ENCODE results near the gene KPNB1. TPM values are rescaled to one million over a fixed set of nuclear protein-coding genes. Genes with fewer than 3 reads are reported as not detected.

Gene KPNB1
- total RNA-seq, 6 donors from 2014 or later: 162 to 223 (median 175) TPM

DNA sequence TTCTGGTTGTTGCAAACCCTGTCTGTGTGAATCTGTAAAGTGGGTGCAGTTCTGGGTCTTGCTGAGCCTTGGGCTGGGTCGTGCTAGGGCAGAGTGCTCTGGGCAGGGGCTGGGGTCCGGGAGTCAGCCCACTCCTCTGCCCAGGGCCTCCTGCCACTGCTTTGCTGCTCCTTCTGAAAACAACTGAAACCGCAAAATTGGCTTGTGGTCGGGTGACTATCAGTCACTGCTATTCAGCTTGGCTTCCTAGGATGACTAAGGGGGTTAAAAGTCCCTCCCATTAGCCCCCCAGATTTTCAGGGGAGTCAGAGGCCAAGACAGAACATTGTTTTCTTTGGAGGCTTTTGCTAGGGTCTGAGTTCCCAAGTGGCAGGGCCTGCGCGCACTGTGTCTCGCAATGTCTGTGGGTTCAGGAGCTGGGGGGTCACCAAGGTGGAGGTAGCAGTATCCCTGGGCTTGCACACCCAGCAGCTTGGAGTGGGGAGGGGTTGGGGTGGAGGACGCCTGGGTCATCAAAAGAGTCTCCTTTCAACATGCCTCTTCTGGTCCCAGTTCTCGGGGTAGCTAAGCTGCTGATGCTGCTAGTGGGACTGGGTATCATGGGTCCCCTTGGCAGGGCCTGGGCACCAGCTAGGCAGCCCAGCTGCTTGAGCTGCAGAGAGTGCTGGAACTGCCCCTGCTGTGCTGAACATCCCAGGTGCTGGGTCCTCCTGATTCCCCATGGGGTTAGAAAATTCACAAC lies 69.9 kb downstream of the KPNB1 start:
- H3K36me3 ChIP-seq: no peaks in the 10 kb centered on the region

GRCh38 chr17:47720196-47720595 lies 70.5 kb downstream of the KPNB1 start:
- no peak for DNase-seq
- Histone ChIP-seq H3K27ac (no peak overlapping the region), H3K4me3 (no peak overlapping the region), H3K9me3 (no peaks in the 10 kb centered on the region), H3K27me3 (peaks cover 0 to 19% (median 12%) of the 10 kb centered on the region in 4 donors), H3K36me3 (no peaks in the 10 kb centered on the region), H3K4me1 (peaks cover 14 to 29% (median 17%) of the 10 kb centered on the region in 4 donors)
- no peak for ATAC-seq (ENCODE audit: low FRiP score in 2 of 2)
- TF ChIP-seq EP300 (IDR thresholded peaks at IDR 0.05) (no peak), POLR2AphosphoS5 (IDR thresholded peaks at IDR 0.05) (no peak), POLR2A (IDR thresholded peaks at IDR 0.05) (no peak)
- TF ChIP-seq, protein P1, sequence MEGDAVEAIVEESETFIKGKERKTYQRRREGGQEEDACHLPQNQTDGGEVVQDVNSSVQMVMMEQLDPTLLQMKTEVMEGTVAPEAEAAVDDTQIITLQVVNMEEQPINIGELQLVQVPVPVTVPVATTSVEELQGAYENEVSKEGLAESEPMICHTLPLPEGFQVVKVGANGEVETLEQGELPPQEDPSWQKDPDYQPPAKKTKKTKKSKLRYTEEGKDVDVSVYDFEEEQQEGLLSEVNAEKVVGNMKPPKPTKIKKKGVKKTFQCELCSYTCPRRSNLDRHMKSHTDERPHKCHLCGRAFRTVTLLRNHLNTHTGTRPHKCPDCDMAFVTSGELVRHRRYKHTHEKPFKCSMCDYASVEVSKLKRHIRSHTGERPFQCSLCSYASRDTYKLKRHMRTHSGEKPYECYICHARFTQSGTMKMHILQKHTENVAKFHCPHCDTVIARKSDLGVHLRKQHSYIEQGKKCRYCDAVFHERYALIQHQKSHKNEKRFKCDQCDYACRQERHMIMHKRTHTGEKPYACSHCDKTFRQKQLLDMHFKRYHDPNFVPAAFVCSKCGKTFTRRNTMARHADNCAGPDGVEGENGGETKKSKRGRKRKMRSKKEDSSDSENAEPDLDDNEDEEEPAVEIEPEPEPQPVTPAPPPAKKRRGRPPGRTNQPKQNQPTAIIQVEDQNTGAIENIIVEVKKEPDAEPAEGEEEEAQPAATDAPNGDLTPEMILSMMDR (IDR thresholded peaks at IDR 0.05): no peak
- whole genome bisulfite sequencing, 2 donors: 49 to 63% methylated on average over 11 of the region's 11 CpGs

More for the DNA sequence above, 69.9 kb downstream of the KPNB1 start:
- Histone ChIP-seq H3K4me3 (no peak overlapping the region), H3K27ac (no peak overlapping the region), H3K9me3 (no peaks in the 10 kb centered on the region), H3K4me1 (peaks cover 14 to 29% (median 17%) of the 10 kb centered on the region in 4 donors), H3K27me3 (peaks cover 0 to 18% (median 11%) of the 10 kb centered on the region in 4 donors)
- TF ChIP-seq, protein P1 (IDR thresholded peaks at IDR 0.05): no peak
- TF ChIP-seq POLR2AphosphoS5 (IDR thresholded peaks at IDR 0.05): no peak
- no peak for TF ChIP-seq EP300 (IDR thresholded peaks at IDR 0.05)
- no peak for TF ChIP-seq POLR2A (IDR thresholded peaks at IDR 0.05)
- ATAC-seq (ENCODE audit: low FRiP score in 2 of 2) (no peak), DNase-seq (no peak)
- 59 to 67% methylated on average over 7 to 9 of the region's 9 CpGs for WGBS, 2 donors

DNA sequence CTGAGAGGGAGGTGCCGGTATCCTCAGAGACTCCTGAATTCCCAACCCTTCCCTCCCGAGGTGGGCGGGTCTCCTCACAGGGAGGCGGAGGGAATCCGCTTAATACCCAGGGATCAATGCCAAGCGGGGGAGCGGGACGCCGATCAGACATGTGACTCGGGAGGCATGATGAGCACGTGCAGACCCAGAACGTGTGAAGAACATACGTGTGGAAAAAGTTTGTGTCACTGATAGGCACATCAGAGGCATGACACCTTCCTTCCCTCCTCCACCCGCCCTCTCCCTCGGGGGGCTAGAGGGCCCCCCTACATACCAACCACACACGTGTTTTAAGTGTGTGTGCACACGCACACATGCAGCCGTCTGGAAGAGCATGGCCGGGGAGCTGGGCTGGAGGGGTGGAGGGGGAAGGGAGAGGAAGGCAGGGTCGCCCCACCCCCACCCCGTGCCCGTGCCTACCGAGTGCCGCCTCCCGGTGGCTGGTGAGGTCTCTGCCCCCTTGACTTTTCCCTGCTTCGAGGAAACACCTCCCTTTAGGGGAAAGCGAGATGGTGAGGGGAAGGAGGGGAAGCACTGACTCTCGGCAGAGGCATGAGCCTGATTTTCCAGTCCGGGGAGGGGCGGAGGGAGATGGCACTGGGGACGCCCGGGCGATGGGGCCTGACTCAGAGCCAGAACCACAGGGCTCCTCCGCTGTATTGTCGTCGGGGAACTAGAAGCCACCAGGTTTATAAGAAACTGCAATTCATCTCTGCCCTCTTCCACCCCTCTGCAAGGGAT lies 71.2 kb downstream of the KPNB1 start:
- ATAC-seq (ENCODE audit: low FRiP score in 2 of 2): no peak
- WGBS, 2 donors: 12 to 21% methylated on average over 23 to 35 of the region's 36 CpGs
- Histone ChIP-seq H3K4me1 (peaks cover 14 to 29% (median 17%) of the 10 kb centered on the region in 4 donors), H3K9me3 (no peaks in the 10 kb centered on the region), H3K27ac (no peak overlapping the region), H3K27me3 (peaks cover 0 to 27% (median 12%) of the 10 kb centered on the region in 4 donors), H3K36me3 (no peaks in the 10 kb centered on the region), H3K4me3 (no peak overlapping the region)
- no peak for DNase-seq
- no peak for TF ChIP-seq POLR2AphosphoS5 (IDR thresholded peaks at IDR 0.05)
- TF ChIP-seq, protein P1 (IDR thresholded peaks at IDR 0.05): no peak
- no peak for TF ChIP-seq EP300 (IDR thresholded peaks at IDR 0.05)
- TF ChIP-seq POLR2A (IDR thresholded peaks at IDR 0.05): no peak

- DNase-seq (no peak), ATAC-seq (ENCODE audit: low FRiP score in 2 of 2) (no peak)
- 38 to 48% methylated on average over 6 to 8 of the region's 8 CpGs for WGBS, 2 donors
- Histone ChIP-seq H3K4me3 (no peak overlapping the region), H3K27ac (no peak overlapping the region), H3K36me3 (no peaks in the 10 kb centered on the region), H3K9me3 (no peaks in the 10 kb centered on the region), H3K4me1 (peaks cover 14 to 29% (median 17%) of the 10 kb centered on the region in 4 donors), H3K27me3 (peaks cover 0 to 28% (median 12%) of the 10 kb centered on the region in 4 donors)
- TF ChIP-seq, protein P1 (IDR thresholded peaks at IDR 0.05): no peak
- no peak for TF ChIP-seq POLR2AphosphoS5 (IDR thresholded peaks at IDR 0.05)
Observed at GRCh38 chr17:47721725-47722124, 72.0 kb downstream of the KPNB1 start.
